Placental epithelial cell (primary cell): Measurements from ENCODE around the gene FAM200B. TPM values are rescaled to one million over a fixed set of nuclear protein-coding genes. Genes with fewer than 3 reads are reported as not detected.

Source experiments
- total RNA-seq: library from RNA; depleted of rRNA; stranded (reverse); fragments of >200 nt; gene quantifications from 2 replicates; pipeline ENCODE4 v1.2.3, GENCODE V29; 2012

The FAM200B gene
- total RNA-seq = 17.7 and 21.5 TPM in 2 replicates

GRCh38 chr4:15681372-15682241, at the start of gene FAM200B:
FAM200B (plus strand) TSS chr4:15681827; CDS start chr4:15686978, 5,151 bp downstream.

GRCh38 chr4:15655223-15656037, 26.2 kb upstream of the FAM200B start, which contains the start of gene FBXL5:
FBXL5 (minus strand) TSS chr4:15655357; CDS start chr4:15655287, 70 bp downstream.

GRCh38 chr4:15702941-15703403, 21.3 kb downstream of the FAM200B start, which contains the start of gene BST1:
BST1 (plus strand) TSS chr4:15703065; CDS start chr4:15703145, 80 bp downstream.

Other genes starting within 250 kb of the FAM200B start
- gene CC2D2A, start 211.9 kb upstream of the FAM200B start, total RNA-seq = 18.2 and 19.6 TPM in 2 replicates
- gene FBXL5, start 26.5 kb upstream of the FAM200B start, total RNA-seq = 110 and 117 TPM in 2 replicates
- gene BST1, start 21.2 kb downstream of the FAM200B start, total RNA-seq = 12.8 and 25.1 TPM in 2 replicates
- under 0.01 TPM in 2 replicates for gene CD38, start 96.5 kb downstream of the FAM200B start, total RNA-seq